Neural cell (in vitro differentiated cells): Measurements from ENCODE around the gene CRYAB. TPM values are rescaled to one million over a fixed set of nuclear protein-coding genes. Genes with fewer than 3 reads are reported as not detected.

Experiments
- H2AFZ ChIP-seq: fragments of 200-600, 300-800 bp; sonication (generic), shearing (Covaris generic); 2 replicates; pipeline ENCODE4 v1.6.0; 2014; ENCODE audit warnings: low read depth, mild to moderate bottlenecking, antibody characterized with exemption, low read length, moderate library complexity
- H3F3A ChIP-seq: fragments of 200-600 bp; shearing (Covaris generic); 2 replicates; pipeline ENCODE4 v1.6.1; 2016; ENCODE audit warnings: mild to moderate bottlenecking, moderate library complexity, mixed read lengths, antibody characterized with exemption, low read length; ENCODE audit not compliant: insufficient read depth, poor library complexity, severe bottlenecking
- H3K27ac ChIP-seq: fragments of 200-600, 300-800 bp; sonication (generic), shearing (Covaris generic); 2 replicates; pipeline ENCODE4 v1.5.1; 2014; ENCODE audit warnings: mild to moderate bottlenecking, low read length, moderate library complexity
- H3K27me3 ChIP-seq: fragments of 300-800, 200-600 bp; sonication (generic), shearing (Covaris generic); 2 replicates; pipeline ENCODE4 v1.6.0; 2014; ENCODE audit warnings: mild to moderate bottlenecking, low read depth, low read length, moderate library complexity; ENCODE audit not compliant: insufficient read depth
- H3K36me3 ChIP-seq: fragments of 300-800, 200-600 bp; sonication (generic), shearing (Covaris generic); 2 replicates; pipeline ENCODE4 v1.5.1; 2014; ENCODE audit warnings: mild to moderate bottlenecking, antibody characterized with exemption, low read length, moderate library complexity; ENCODE audit not compliant: insufficient read depth
- H3K4me2 ChIP-seq: fragments of 300-800, 200-600 bp; sonication (generic), shearing (Covaris generic); 2 replicates; pipeline ENCODE4 v1.6.0; 2014; ENCODE audit warnings: mild to moderate bottlenecking, low read length
- H3K4me3 ChIP-seq: fragments of 300-800, 200-600 bp; sonication (generic), shearing (Covaris generic); 2 replicates; pipeline ENCODE4 v1.5.1; 2014; ENCODE audit warnings: mild to moderate bottlenecking, low read length, moderate library complexity
- H3K79me2 ChIP-seq: fragments of 200-600 bp; shearing (Covaris generic); replicated peaks from 2 replicates; pipeline ENCODE4 v1.6.0; 2014; ENCODE audit warnings: mild to moderate bottlenecking, low read length, moderate library complexity; ENCODE audit not compliant: insufficient read depth
- H3K9ac ChIP-seq: fragments of 300-800, 200-600 bp; sonication (generic), shearing (Covaris generic); 2 replicates; pipeline ENCODE4 v1.6.1; 2016; ENCODE audit warnings: mild to moderate bottlenecking, low read length, mixed read lengths
- H3K9me2 ChIP-seq: fragments of 200-600 bp; shearing (Covaris generic); 2 replicates; pipeline ENCODE4 v1.6.1; 2016; ENCODE audit warnings: mild to moderate bottlenecking, low read length, mixed read lengths; ENCODE audit not compliant: insufficient read depth
- H3K9me3 ChIP-seq: fragments of 200-600, 300-800 bp; sonication (generic), shearing (Covaris generic); 2 replicates; pipeline ENCODE4 v1.6.1; 2016; ENCODE audit warnings: mild to moderate bottlenecking, mixed run types, low read length, moderate library complexity, mixed read lengths
- H4K20me1 ChIP-seq: fragments of 200-600 bp; shearing (Covaris generic); 2 replicates; pipeline ENCODE4 v1.6.1; 2016; ENCODE audit warnings: mild to moderate bottlenecking, mixed run types; ENCODE audit not compliant: insufficient read depth
- EP300 ChIP-seq: fragments of 450-650 bp; conservative IDR thresholded peaks from 2 replicates; pipeline ENCODE4 v1.6.1; 2014; ENCODE audit warnings: antibody characterized with exemption, mild to moderate bottlenecking, moderate library complexity; ENCODE audit not compliant: poor library complexity, severe bottlenecking
- EZH2 ChIP-seq: fragments of 200-600, 300-800 bp; shearing (Covaris generic), sonication (generic); IDR thresholded peaks from 2 replicates; pipeline ENCODE4 v1.6.1; 2014; ENCODE audit warnings: antibody characterized with exemption, low read length, borderline replicate concordance, mild to moderate bottlenecking; ENCODE audit not compliant: insufficient read depth, poor library complexity, severe bottlenecking
- MXI1 ChIP-seq: fragments of 450-650 bp; conservative IDR thresholded peaks from 2 replicates; pipeline ENCODE4 v1.6.1; 2014; ENCODE audit warnings: antibody characterized with exemption, mild to moderate bottlenecking; ENCODE audit not compliant: poor library complexity, severe bottlenecking
- POLR2AphosphoS5 ChIP-seq: IDR thresholded peaks from 2 replicates; pipeline ENCODE4 v1.6.1; 2012
- RAD21 ChIP-seq: fragments of 450-650 bp; conservative IDR thresholded peaks from 2 replicates; pipeline ENCODE4 v1.6.1; 2014; ENCODE audit warnings: antibody characterized with exemption, mild to moderate bottlenecking, moderate library complexity
- SMC3 ChIP-seq: fragments of 450-650 bp; conservative IDR thresholded peaks from 2 replicates; pipeline ENCODE4 v1.6.1; 2014; ENCODE audit warnings: antibody characterized with exemption, mild to moderate bottlenecking, moderate library complexity; ENCODE audit not compliant: poor library complexity
- TAF1 ChIP-seq: IDR thresholded peaks from 2 replicates; pipeline ENCODE4 v1.6.1; 2012; ENCODE audit warnings: low read depth
- polyA plus RNA-seq: library from polyadenylated mRNA; depleted of rRNA; stranded (reverse); fragments of >200 nt; gene quantifications from 2 replicates; pipeline ENCODE4 v1.2.3, GENCODE V29; 2014
- TF ChIP-seq, protein P1 (sequence below): fragments of 450-650 bp; IDR thresholded peaks from 2 replicates; pipeline ENCODE4 v1.5.1; 2014; ENCODE audit warnings: antibody characterized with exemption, mild to moderate bottlenecking, moderate library complexity; ENCODE audit not compliant: poor library complexity, severe bottlenecking
- TF ChIP-seq, protein P2 (sequence below): IDR thresholded peaks from 2 replicates; pipeline ENCODE4 v1.6.1; 2012; ENCODE audit warnings: borderline replicate concordance

Gene CRYAB
- polyA plus RNA-seq, 1 donor from 2014 or later: not detected

DNA sequence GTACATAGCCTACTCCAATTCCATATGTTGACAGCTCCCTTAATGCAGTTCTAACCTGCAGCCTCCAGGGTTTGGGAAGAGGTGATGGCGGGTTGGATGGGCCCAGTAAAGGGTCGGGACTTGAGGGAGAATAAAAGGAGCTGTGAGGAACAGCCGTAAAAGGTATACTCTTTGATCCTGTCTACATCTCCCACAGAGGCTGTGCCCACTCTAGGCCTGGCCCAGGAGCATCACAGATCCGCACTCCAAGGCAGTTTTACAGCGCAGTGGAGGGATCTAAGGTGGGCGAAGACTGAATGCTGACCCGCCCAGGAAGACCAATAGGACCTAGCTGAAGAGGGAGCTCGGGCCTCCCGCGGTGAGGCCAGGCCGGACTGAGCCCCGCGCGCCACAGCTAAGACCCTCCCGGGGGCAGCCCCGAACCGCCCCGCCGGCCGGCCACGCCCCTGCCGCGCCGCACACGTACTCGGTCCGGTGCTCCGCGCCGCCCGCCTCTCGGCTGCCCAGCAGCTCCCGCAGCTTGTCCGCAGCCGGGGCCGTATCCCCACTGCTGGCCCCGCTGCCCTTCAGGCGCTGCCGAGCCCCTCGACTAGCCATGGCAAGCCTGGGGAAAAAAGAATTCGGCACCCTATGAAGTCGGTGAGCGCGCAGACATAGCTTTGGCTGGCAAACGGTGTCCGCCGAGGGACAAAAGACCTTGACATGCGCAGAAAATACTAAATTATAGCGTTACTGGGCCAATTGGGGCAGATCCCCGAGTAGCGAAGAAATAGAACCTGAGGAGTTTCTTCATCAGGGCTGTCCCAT is 40.5 kb downstream of the CRYAB start, which contains the start of gene ALG9:
Gene ALG9, minus strand, starts transcription at position 696 of the 807 bp plus-strand sequence. Its CDS starts 99 bp downstream, at position 597.
- Histone ChIP-seq H4K20me1 (no peaks in the 10 kb centered on the region), H3K27ac (peak within 1 kb of the TSS; percentile 80), H3K9ac (peak within 1 kb of the TSS; percentile 81), H3K9me2 (no peaks in the 10 kb centered on the region), H3K27me3 (no peaks in the 10 kb centered on the region), H3K79me2 (peaks cover 16% of the 10 kb centered on the region), H3K9me3 (no peaks in the 10 kb centered on the region), H3K4me3 (peak within 1 kb of the TSS; percentile 77), H3F3A (peaks cover 3% of the 10 kb centered on the region), H3K4me2 (peak within 1 kb of the TSS; percentile 64), H2AFZ (peak within 1 kb of the TSS; percentile 71), H3K36me3 (no peaks in the 10 kb centered on the region)
- TF ChIP-seq, protein P1, sequence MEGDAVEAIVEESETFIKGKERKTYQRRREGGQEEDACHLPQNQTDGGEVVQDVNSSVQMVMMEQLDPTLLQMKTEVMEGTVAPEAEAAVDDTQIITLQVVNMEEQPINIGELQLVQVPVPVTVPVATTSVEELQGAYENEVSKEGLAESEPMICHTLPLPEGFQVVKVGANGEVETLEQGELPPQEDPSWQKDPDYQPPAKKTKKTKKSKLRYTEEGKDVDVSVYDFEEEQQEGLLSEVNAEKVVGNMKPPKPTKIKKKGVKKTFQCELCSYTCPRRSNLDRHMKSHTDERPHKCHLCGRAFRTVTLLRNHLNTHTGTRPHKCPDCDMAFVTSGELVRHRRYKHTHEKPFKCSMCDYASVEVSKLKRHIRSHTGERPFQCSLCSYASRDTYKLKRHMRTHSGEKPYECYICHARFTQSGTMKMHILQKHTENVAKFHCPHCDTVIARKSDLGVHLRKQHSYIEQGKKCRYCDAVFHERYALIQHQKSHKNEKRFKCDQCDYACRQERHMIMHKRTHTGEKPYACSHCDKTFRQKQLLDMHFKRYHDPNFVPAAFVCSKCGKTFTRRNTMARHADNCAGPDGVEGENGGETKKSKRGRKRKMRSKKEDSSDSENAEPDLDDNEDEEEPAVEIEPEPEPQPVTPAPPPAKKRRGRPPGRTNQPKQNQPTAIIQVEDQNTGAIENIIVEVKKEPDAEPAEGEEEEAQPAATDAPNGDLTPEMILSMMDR: peak; percentile 60
- TF ChIP-seq, protein P2, sequence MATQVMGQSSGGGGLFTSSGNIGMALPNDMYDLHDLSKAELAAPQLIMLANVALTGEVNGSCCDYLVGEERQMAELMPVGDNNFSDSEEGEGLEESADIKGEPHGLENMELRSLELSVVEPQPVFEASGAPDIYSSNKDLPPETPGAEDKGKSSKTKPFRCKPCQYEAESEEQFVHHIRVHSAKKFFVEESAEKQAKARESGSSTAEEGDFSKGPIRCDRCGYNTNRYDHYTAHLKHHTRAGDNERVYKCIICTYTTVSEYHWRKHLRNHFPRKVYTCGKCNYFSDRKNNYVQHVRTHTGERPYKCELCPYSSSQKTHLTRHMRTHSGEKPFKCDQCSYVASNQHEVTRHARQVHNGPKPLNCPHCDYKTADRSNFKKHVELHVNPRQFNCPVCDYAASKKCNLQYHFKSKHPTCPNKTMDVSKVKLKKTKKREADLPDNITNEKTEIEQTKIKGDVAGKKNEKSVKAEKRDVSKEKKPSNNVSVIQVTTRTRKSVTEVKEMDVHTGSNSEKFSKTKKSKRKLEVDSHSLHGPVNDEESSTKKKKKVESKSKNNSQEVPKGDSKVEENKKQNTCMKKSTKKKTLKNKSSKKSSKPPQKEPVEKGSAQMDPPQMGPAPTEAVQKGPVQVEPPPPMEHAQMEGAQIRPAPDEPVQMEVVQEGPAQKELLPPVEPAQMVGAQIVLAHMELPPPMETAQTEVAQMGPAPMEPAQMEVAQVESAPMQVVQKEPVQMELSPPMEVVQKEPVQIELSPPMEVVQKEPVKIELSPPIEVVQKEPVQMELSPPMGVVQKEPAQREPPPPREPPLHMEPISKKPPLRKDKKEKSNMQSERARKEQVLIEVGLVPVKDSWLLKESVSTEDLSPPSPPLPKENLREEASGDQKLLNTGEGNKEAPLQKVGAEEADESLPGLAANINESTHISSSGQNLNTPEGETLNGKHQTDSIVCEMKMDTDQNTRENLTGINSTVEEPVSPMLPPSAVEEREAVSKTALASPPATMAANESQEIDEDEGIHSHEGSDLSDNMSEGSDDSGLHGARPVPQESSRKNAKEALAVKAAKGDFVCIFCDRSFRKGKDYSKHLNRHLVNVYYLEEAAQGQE: peak; percentile 83
- TF ChIP-seq TAF1 (no peak), SMC3 (peak; percentile 25), RAD21 (no peak), EP300 (peak; percentile 19), MXI1 (peak; percentile 86), POLR2AphosphoS5 (peak; percentile 60), EZH2 (no peak)

DNA sequence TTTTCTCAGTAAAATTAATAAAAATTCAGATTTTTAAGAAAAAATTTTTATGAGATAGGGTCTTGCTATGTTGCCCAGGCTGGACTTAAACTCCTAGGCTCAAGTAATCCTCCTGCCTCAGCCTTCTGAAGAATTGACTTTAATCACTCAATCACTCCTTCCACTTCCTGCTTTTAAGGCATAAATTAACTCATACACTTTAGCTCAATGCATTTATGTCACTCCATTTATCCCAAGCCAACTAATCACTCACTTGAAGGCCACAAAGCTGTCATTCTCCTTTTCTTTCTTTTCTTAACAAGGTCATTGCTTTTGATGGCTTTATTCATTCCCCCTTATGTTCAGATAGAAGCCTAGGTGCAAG is 41.1 kb downstream of the CRYAB start:
- Histone ChIP-seq H3K36me3 (no peaks in the 10 kb centered on the region), H3K9me2 (no peaks in the 10 kb centered on the region), H3K79me2 (peaks cover 16% of the 10 kb centered on the region), H2AFZ (peak overlapping the region; percentile 71), H3K4me3 (peak overlapping the region; percentile 77), H3K4me2 (peak overlapping the region; percentile 64), H3K27me3 (no peaks in the 10 kb centered on the region), H3K27ac (peak overlapping the region; percentile 80), H3K9me3 (no peaks in the 10 kb centered on the region), H3K9ac (peak overlapping the region; percentile 81), H3F3A (peaks cover 3% of the 10 kb centered on the region), H4K20me1 (no peaks in the 10 kb centered on the region)
- no peak for TF ChIP-seq SMC3
- TF ChIP-seq MXI1: no peak
- TF ChIP-seq POLR2AphosphoS5: no peak
- no peak for TF ChIP-seq TAF1
- TF ChIP-seq, protein P1: no peak
- TF ChIP-seq EZH2: no peak
- TF ChIP-seq, protein P2: no peak
- no peak for TF ChIP-seq EP300
- no peak for TF ChIP-seq RAD21
